ENCODE measurements around the gene MICU2. TPM values are rescaled to one million over a fixed set of nuclear protein-coding genes. Genes with fewer than 3 reads are reported as not detected.

MICU2 gene
- total and polyA plus RNA-seq, 9 donors, result 57.5 to 78.8 (median 64.4) TPM

- no peaks in the 10 kb centered on the region for H3K9me3 ChIP-seq (replicated peaks; ENCODE audit: control insufficient read depth, low read depth, low read length)
Observed at GRCh38 chr13:21518617-21519144, 85.3 kb downstream of the MICU2 start.

GRCh38 chr13:21517576-21517975, 86.4 kb downstream of the MICU2 start:
- H3K36me3 ChIP-seq (ENCODE audit: control insufficient read depth, insufficient read depth, low read length), result peaks cover 7% of the 10 kb centered on the region

More at GRCh38 chr13:21518617-21519144, 85.3 kb downstream of the MICU2 start:
- peaks cover 11% of the 10 kb centered on the region for H3K36me3 ChIP-seq (ENCODE audit: control insufficient read depth, insufficient read depth, low read length)
- WGBS (ENCODE audit: insufficient coverage), result 94% methylated on average over 2 of the region's 8 CpGs
- H3K4me3 ChIP-seq (ENCODE audit: low read length), result no peak overlapping the region
- no peak for DNase-seq
- H3K27ac ChIP-seq (ENCODE audit: low read length), result no peak overlapping the region
- no peaks in the 10 kb centered on the region for H3K27me3 ChIP-seq (ENCODE audit: control insufficient read depth, insufficient read depth, low read length)
- H3K4me1 ChIP-seq (ENCODE audit: control insufficient read depth, insufficient read depth, low read length), result no peaks in the 10 kb centered on the region

GRCh38 chr13:21516805-21517204, 87.2 kb downstream of the MICU2 start:
- no peaks in the 10 kb centered on the region for H3K9me3 ChIP-seq (replicated peaks; ENCODE audit: control insufficient read depth, low read depth, low read length)
- peaks cover 7% of the 10 kb centered on the region for H3K36me3 ChIP-seq (ENCODE audit: control insufficient read depth, insufficient read depth, low read length)
- WGBS (ENCODE audit: insufficient coverage), result no CpG with 5 or more reads among the region's 2 CpGs
- H3K27ac ChIP-seq (ENCODE audit: low read length), result no peak overlapping the region
- no peak for DNase-seq
- H3K4me1 ChIP-seq (ENCODE audit: control insufficient read depth, insufficient read depth, low read length), result no peaks in the 10 kb centered on the region
- H3K27me3 ChIP-seq (ENCODE audit: control insufficient read depth, insufficient read depth, low read length), result no peaks in the 10 kb centered on the region
- no peak overlapping the region for H3K4me3 ChIP-seq (ENCODE audit: low read length)

More at GRCh38 chr13:21517576-21517975, 86.4 kb downstream of the MICU2 start:
- Histone ChIP-seq H3K4me1 (ENCODE audit: control insufficient read depth, insufficient read depth, low read length) (no peaks in the 10 kb centered on the region), H3K27ac (ENCODE audit: low read length) (no peak overlapping the region), H3K9me3 (replicated peaks; ENCODE audit: control insufficient read depth, low read depth, low read length) (no peaks in the 10 kb centered on the region), H3K4me3 (ENCODE audit: low read length) (no peak overlapping the region), H3K27me3 (ENCODE audit: control insufficient read depth, insufficient read depth, low read length) (no peaks in the 10 kb centered on the region)
- DNase-seq, result no peak
- no CpG with 5 or more reads among the region's 16 CpGs for WGBS (ENCODE audit: insufficient coverage)

GRCh38 chr13:21511849-21512248, 92.1 kb downstream of the MICU2 start:
- no peak for DNase-seq
- Histone ChIP-seq H3K36me3 (ENCODE audit: control insufficient read depth, insufficient read depth, low read length) (peaks cover 14% of the 10 kb centered on the region), H3K27me3 (ENCODE audit: control insufficient read depth, insufficient read depth, low read length) (no peaks in the 10 kb centered on the region), H3K4me3 (ENCODE audit: low read length) (no peak overlapping the region), H3K4me1 (ENCODE audit: control insufficient read depth, insufficient read depth, low read length) (no peaks in the 10 kb centered on the region), H3K9me3 (replicated peaks; ENCODE audit: control insufficient read depth, low read depth, low read length) (no peaks in the 10 kb centered on the region), H3K27ac (ENCODE audit: low read length) (no peak overlapping the region)
- WGBS (ENCODE audit: insufficient coverage), result 60% methylated on average over 1 of the region's 4 CpGs

GRCh38 chr13:21504379-21504778, 99.6 kb downstream of the MICU2 start:
- no peak for DNase-seq

GRCh38 chr13:21501686-21502085, 102.3 kb downstream of the MICU2 start:
- Histone ChIP-seq H3K9me3 (replicated peaks; ENCODE audit: control insufficient read depth, low read depth, low read length) (no peaks in the 10 kb centered on the region), H3K36me3 (ENCODE audit: control insufficient read depth, insufficient read depth, low read length) (peaks cover 15% of the 10 kb centered on the region), H3K27me3 (ENCODE audit: control insufficient read depth, insufficient read depth, low read length) (no peaks in the 10 kb centered on the region), H3K27ac (ENCODE audit: low read length) (no peak overlapping the region), H3K4me3 (ENCODE audit: low read length) (no peak overlapping the region), H3K4me1 (ENCODE audit: control insufficient read depth, insufficient read depth, low read length) (no peaks in the 10 kb centered on the region)
- no peak for DNase-seq
- 75% methylated on average over 1 of the region's 3 CpGs for WGBS (ENCODE audit: insufficient coverage)

More at GRCh38 chr13:21504379-21504778, 99.6 kb downstream of the MICU2 start:
- no CpG with 5 or more reads among the region's 3 CpGs for WGBS (ENCODE audit: insufficient coverage)
- Histone ChIP-seq H3K4me1 (ENCODE audit: control insufficient read depth, insufficient read depth, low read length) (no peaks in the 10 kb centered on the region), H3K9me3 (replicated peaks; ENCODE audit: control insufficient read depth, low read depth, low read length) (no peaks in the 10 kb centered on the region), H3K36me3 (ENCODE audit: control insufficient read depth, insufficient read depth, low read length) (peaks cover 12% of the 10 kb centered on the region), H3K27ac (ENCODE audit: low read length) (no peak overlapping the region), H3K27me3 (ENCODE audit: control insufficient read depth, insufficient read depth, low read length) (no peaks in the 10 kb centered on the region), H3K4me3 (ENCODE audit: low read length) (no peak overlapping the region)

GRCh38 chr13:21486322-21486721, 117.6 kb downstream of the MICU2 start:
- H3K4me3 ChIP-seq (ENCODE audit: low read length), result no peak overlapping the region
- peaks cover 7% of the 10 kb centered on the region for H3K36me3 ChIP-seq (ENCODE audit: control insufficient read depth, insufficient read depth, low read length)
- WGBS (ENCODE audit: insufficient coverage), result 100% methylated on average over 1 of the region's 4 CpGs
- peaks cover 22% of the 10 kb centered on the region for H3K9me3 ChIP-seq (replicated peaks; ENCODE audit: control insufficient read depth, low read depth, low read length)
- no peaks in the 10 kb centered on the region for H3K4me1 ChIP-seq (ENCODE audit: control insufficient read depth, insufficient read depth, low read length)
- no peak overlapping the region for H3K27ac ChIP-seq (ENCODE audit: low read length)
- no peak for DNase-seq
- no peaks in the 10 kb centered on the region for H3K27me3 ChIP-seq (ENCODE audit: control insufficient read depth, insufficient read depth, low read length)

- Histone ChIP-seq H3K27ac (ENCODE audit: low read length) (no peak overlapping the region), H3K4me1 (ENCODE audit: control insufficient read depth, insufficient read depth, low read length) (peaks cover 6% of the 10 kb centered on the region), H3K9me3 (replicated peaks; ENCODE audit: control insufficient read depth, low read depth, low read length) (peaks cover 19% of the 10 kb centered on the region), H3K36me3 (ENCODE audit: control insufficient read depth, insufficient read depth, low read length) (no peaks in the 10 kb centered on the region), H3K27me3 (ENCODE audit: control insufficient read depth, insufficient read depth, low read length) (no peaks in the 10 kb centered on the region), H3K4me3 (ENCODE audit: low read length) (no peak overlapping the region)
- no peak for DNase-seq
- 92% methylated on average over 22 of the region's 24 CpGs for WGBS (ENCODE audit: insufficient coverage)
Observed at GRCh38 chr13:21483748-21484147, 120.2 kb downstream of the MICU2 start.

- Histone ChIP-seq H3K4me1 (ENCODE audit: control insufficient read depth, insufficient read depth, low read length) (peaks cover 8% of the 10 kb centered on the region), H3K4me3 (ENCODE audit: low read length) (no peak overlapping the region), H3K9me3 (replicated peaks; ENCODE audit: control insufficient read depth, low read depth, low read length) (peaks cover 7% of the 10 kb centered on the region), H3K27ac (ENCODE audit: low read length) (peak overlapping the region; percentile 51), H3K27me3 (ENCODE audit: control insufficient read depth, insufficient read depth, low read length) (no peaks in the 10 kb centered on the region), H3K36me3 (ENCODE audit: control insufficient read depth, insufficient read depth, low read length) (no peaks in the 10 kb centered on the region)
- no CpG with 5 or more reads among the region's 6 CpGs for WGBS (ENCODE audit: insufficient coverage)
- peak; percentile 24 for DNase-seq
Observed at GRCh38 chr13:21481359-21481758, 122.6 kb downstream of the MICU2 start.

GRCh38 chr13:21478881-21479808, 124.8 kb downstream of the MICU2 start:
- peaks cover 8% of the 10 kb centered on the region for H3K4me1 ChIP-seq (ENCODE audit: control insufficient read depth, insufficient read depth, low read length)
- H3K9me3 ChIP-seq (replicated peaks; ENCODE audit: control insufficient read depth, low read depth, low read length), result no peaks in the 10 kb centered on the region
- no CpG with 5 or more reads among the region's 8 CpGs for WGBS (ENCODE audit: insufficient coverage)
- DNase-seq, result peak; percentile 91
- peak overlapping the region; percentile 59 for H3K27ac ChIP-seq (ENCODE audit: low read length)
- H3K27me3 ChIP-seq (ENCODE audit: control insufficient read depth, insufficient read depth, low read length), result no peaks in the 10 kb centered on the region
- H3K4me3 ChIP-seq (ENCODE audit: low read length), result no peak overlapping the region
- H3K36me3 ChIP-seq (ENCODE audit: control insufficient read depth, insufficient read depth, low read length), result no peaks in the 10 kb centered on the region

All from muscle of leg (tissue), 11 donors.